GM15510 (cell line): ENCODE data around the gene ARPC1B.

Source experiments
- POLR2A ChIP-seq: IDR thresholded peaks from 3 replicates; pipeline ENCODE4 v1.6.1; 2011; ENCODE audit warnings: borderline replicate concordance; ENCODE audit not compliant: insufficient read length; ENCODE audit errors: extremely low read depth

The ARPC1B gene

GRCh38 chr7:99396418-99397296 is 22.1 kb downstream of the ARPC1B start:
- peak; percentile 5 for TF ChIP-seq POLR2A

- TF ChIP-seq POLR2A = peak; percentile 20
Measured at GRCh38 chr7:99397297-99397983, 22.9 kb downstream of the ARPC1B start.

GRCh38 chr7:99398891-99399445 is 24.4 kb downstream of the ARPC1B start:
- TF ChIP-seq POLR2A = no peak

GRCh38 chr7:99399597-99399996 is 25.1 kb downstream of the ARPC1B start:
- TF ChIP-seq POLR2A = no peak

GRCh38 chr7:99402854-99403253 is 28.3 kb downstream of the ARPC1B start:
- TF ChIP-seq POLR2A = no peak

GRCh38 chr7:99403764-99404163 is 29.2 kb downstream of the ARPC1B start:
- no peak for TF ChIP-seq POLR2A

- no peak for TF ChIP-seq POLR2A
Measured at GRCh38 chr7:99404235-99404976, 29.9 kb downstream of the ARPC1B start.

GRCh38 chr7:99404977-99405320 is 30.4 kb downstream of the ARPC1B start:
- TF ChIP-seq POLR2A = no peak

- no peak for TF ChIP-seq POLR2A
Measured at GRCh38 chr7:99406557-99406956, 32.0 kb downstream of the ARPC1B start.

- TF ChIP-seq POLR2A = no peak
Measured at GRCh38 chr7:99407872-99408378, 33.4 kb downstream of the ARPC1B start.

GRCh38 chr7:99408379-99409191 is 34.1 kb downstream of the ARPC1B start, which contains the start of the genes BUD31 and PDAP1:
Gene BUD31, plus strand, starts transcription at chr7:99408969. Its CDS starts 2,124 bp downstream, at chr7:99411093.
Gene PDAP1, minus strand, starts transcription at chr7:99408597. Its CDS starts 49 bp downstream, at chr7:99408548.
- peak; percentile 85 for TF ChIP-seq POLR2A

- TF ChIP-seq POLR2A = no peak
Measured at GRCh38 chr7:99409192-99409572, 34.7 kb downstream of the ARPC1B start.

- TF ChIP-seq POLR2A = no peak
Measured at GRCh38 chr7:99409806-99410205, 35.3 kb downstream of the ARPC1B start.

- no peak for TF ChIP-seq POLR2A
Measured at GRCh38 chr7:99410635-99411034, 36.1 kb downstream of the ARPC1B start.

GRCh38 chr7:99418260-99418659 is 43.7 kb downstream of the ARPC1B start:
- TF ChIP-seq POLR2A = no peak
